ENCODE results near the gene KRT34.
"Not testable (repeated sequence)": the region's sequence is repeated elsewhere in the genome, so short reads cannot be mapped to it uniquely, and the experiment has no call there.

KRT34 gene

GRCh38 chr17:41381943-41382342 lies at the start of gene KRT34:
Gene KRT34 (minus strand): TSS chr17:41382306. CDS start chr17:41382246, 60 bp downstream.
- H3K4me3 ChIP-seq (ENCODE audit: low read depth, low read length); DNase-seq (ENCODE audit: low read depth): not testable (repeated sequence)

GRCh38 chr17:41430376-41430775 lies 48.3 kb upstream of the KRT34 start:
- DNase-seq (ENCODE audit: low read depth); H3K4me3 ChIP-seq (ENCODE audit: low read depth, low read length): not testable (repeated sequence)

DNA sequence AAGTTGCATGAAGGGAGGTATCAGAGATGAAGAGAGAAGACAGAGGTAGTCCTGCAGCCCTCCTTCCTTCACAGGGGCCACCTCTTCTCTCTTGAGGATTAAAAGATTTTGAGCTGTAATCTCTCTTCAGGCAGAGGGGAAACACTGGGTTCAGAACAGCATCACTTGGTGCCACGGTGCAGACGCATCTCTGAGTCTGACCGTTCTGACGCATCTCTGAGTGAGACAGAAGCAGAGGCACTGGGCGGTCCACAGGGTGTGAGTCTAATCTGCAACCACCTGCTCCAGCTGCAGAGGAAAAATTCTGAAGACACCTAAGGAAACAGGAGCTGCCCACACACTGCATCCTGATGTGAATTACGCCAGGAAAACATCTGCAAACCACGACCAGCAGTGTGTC lies 47.6 kb upstream of the KRT34 start:
- no peak for TF ChIP-seq CTCF (IDR thresholded peaks at IDR 0.05; ENCODE audit: low read depth, low read length, missing control alignments)
- DNase-seq (ENCODE audit: low read depth) = no peak
- no peak overlapping the region for H3K4me3 ChIP-seq (ENCODE audit: low read depth, low read length)

DNA sequence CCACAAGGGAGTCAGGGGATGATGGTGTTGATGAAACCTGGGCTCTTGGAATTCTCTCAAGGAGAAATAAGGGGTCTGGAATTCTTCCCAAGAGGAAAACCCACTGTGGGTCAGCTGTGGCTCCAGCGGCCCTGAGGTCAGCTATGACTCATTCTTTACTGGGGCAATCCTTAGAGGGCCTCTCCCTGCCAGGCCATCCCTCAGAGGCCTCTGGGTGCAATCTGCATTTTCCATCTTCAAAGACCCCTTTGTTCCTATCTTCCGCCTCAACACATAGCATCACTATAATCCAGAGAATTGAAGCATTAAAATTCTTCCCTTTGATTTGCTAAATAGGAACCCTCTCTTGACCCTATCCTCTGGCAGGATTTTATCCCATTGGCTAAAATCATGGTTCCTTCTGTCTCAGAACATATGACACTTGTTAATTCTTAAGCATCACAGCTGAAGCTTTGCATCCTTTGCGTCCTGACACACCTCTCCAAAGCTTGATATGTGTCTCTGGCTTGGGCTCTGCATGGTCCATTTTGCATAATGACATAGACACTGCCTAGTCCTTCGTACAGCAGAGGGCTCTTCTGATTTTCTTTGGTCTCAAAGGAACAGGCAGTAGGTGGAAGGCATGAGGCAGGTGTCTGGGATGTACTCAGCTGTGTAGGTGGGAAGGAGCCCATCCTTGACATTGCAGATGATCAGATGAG lies 46.6 kb upstream of the KRT34 start:
- no peak for TF ChIP-seq CTCF (IDR thresholded peaks at IDR 0.05; ENCODE audit: low read depth, low read length, missing control alignments)
- no peak for DNase-seq (ENCODE audit: low read depth)
- H3K4me3 ChIP-seq (ENCODE audit: low read depth, low read length) = no peak overlapping the region

GRCh38 chr17:41424111-41424635 lies 42.1 kb upstream of the KRT34 start, which contains the start of gene KRT37:
Gene KRT37 (minus strand): TSS chr17:41424585. CDS start chr17:41424523, 62 bp downstream.
- no peak for DNase-seq (ENCODE audit: low read depth)
- TF ChIP-seq CTCF (IDR thresholded peaks at IDR 0.05; ENCODE audit: low read depth, low read length, missing control alignments) = no peak
- H3K4me3 ChIP-seq (ENCODE audit: low read depth, low read length) = no peak within 1 kb of the TSS

- DNase-seq (ENCODE audit: low read depth); H3K4me3 ChIP-seq (ENCODE audit: low read depth, low read length): not testable (repeated sequence)
These were observed 40.5 kb upstream of the KRT34 start for GRCh38 chr17:41422586-41422985.

DNA sequence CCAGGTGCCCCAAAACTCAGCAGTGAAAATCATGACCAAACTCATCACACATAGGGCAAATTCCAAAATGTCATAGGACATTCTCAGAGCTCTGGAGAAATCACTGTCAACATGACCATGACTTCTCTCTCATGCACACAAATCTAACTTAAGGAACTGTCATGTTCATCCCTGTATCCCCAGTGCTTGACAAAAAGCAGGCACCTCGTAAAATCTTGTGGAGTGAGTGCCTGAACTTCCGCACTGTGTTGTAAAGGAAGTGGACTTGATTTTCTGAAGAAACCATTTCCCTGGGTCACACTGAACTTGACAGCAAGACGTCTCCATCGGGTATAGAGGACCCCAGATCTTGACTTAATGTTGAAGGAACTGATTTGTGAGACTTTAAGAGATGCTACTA lies 39.5 kb upstream of the KRT34 start:
- no peak for TF ChIP-seq CTCF (IDR thresholded peaks at IDR 0.05; ENCODE audit: low read depth, low read length, missing control alignments)
- H3K4me3 ChIP-seq (ENCODE audit: low read depth, low read length) = no peak overlapping the region
- DNase-seq (ENCODE audit: low read depth) = no peak

DNA sequence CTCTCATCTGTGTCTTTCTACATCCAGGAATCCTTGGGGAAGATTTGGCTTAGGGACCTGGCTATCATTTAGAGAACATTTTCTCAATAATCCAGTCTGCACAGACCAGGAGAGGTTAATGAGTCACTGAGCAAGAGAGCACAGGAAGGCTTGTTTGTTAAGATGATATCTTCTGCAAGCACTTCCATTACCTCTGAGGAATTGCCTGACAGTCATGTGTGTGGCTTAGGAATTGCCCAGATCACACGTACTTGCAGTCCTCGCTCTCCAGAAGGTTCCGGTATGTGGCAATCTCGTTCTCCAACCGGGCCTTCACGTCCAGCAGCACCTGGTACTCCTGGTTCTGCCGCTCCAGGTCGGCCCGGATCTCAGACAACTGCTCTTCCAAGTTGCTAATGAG lies 39.0 kb upstream of the KRT34 start:
- H3K4me3 ChIP-seq (ENCODE audit: low read depth, low read length) = no peak overlapping the region
- DNase-seq (ENCODE audit: low read depth) = no peak
- TF ChIP-seq CTCF (IDR thresholded peaks at IDR 0.05; ENCODE audit: low read depth, low read length, missing control alignments) = no peak

All from GM12864 (cell line).